HG02798 (cell line): ENCODE measurements around the gene CRHR2.

Experiments
- ATAC-seq: cut with Tn5 transposase; IDR thresholded peaks from one replicate; pipeline ENCODE4 v1.9.1; 2021; ENCODE audit warnings: mild to moderate bottlenecking; ENCODE audit not compliant: unreplicated experiment, poor library complexity

Gene CRHR2

DNA sequence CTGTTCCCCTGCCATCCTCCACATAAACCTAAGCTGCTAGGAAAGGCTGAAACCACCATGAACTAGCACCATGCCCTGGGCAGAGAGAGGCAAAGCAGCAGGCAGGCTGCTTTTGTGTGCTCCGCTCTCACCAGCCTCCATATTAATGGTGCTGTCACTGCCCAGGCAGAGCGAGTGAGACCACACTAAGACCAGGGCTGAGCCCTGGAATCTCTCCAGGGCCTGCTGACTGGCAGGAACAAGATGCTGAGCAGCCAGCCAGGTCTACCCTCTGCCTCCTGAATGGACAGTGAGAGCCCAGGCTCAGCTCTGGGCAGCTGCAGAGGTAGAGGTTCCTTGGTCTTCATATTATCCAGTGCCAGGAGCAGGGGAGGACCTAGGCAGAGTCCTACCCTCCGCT, 1.6 kb upstream of the CRHR2 start:
- ATAC-seq: no peak

DNA sequence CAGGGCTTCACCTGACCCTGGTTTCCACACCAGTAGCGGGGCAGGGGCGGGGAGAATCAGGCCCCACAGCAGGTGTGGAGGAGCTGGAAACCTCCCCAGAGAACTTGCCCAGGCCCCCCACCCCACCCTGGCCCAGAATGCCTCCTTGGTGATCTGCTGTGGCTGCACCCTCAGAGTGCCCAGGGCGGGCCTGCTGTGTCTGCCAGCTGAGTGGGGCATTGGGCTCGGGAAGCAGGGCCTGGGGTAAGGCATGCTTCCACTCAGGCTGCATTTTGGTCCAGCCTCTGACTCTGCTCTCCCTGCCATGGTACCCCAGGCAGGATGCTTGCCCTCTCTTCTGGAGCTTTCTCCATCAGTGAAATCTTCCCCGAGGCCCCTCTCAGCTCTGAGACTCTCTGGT, 1.1 kb upstream of the CRHR2 start:
- no peak for ATAC-seq

DNA sequence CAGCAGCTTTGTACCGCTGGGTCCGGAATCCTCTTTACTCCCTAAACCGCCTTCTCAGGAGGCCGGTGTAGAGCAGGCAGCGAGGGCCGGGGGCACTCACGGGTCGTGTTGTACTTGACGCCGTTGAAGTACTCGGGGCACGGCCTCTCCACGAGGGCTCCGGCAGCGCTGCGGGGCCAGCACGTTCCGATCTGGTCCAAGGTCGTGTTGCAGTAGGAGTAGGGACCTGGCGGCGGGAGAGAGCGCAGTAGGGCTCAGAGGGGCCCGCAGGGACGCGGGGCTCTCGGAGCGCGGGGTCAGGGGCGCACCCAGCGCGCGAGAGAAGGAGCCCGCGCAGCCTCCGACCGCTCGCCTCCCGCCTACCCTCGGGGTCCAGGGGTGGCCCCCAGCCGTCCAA, 443 bp downstream of the CRHR2 start:
- no peak for ATAC-seq

DNA sequence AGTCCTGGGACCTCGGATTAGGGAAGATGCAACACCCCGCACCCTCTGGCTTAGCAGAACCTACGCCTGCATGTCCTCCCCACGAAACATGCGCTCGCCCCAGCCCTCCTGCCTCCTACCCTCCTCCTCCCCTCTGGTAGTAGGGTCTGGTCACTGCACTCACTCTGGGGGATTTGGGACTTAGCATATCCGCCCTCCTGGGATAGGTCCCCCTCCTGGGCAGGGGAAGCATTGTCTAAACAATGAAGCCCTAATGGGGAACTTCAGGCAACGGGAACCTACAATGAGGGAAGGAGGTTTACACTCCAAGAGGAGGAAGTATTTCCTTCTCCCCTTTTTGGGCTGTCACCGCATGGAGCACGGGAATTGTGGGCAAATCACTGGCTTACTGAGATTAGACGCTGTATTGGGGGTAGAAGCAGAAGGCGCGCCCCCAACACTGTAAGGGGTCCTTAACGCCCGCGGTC, 892 bp downstream of the CRHR2 start:
- ATAC-seq: no peak

DNA sequence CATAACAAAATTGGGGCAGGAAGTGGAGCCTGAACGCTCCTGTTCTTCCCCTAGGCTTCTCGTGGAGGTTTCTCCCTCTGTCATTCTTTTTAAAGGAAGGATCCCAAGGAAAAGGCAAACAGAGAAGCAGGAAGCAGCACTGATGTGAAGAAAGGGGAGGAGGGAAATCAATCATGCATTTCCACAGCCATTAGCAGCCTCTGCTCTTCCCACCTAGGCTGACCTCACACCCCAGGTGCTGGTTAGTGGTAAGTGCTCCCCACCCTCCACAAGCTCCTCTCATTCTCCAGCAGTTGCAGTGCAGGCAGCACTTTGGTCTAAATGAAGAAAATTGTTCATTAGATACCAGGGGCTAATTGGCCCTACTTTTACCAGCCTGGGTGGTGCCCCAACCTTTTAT, 2.6 kb downstream of the CRHR2 start:
- no peak for ATAC-seq

DNA sequence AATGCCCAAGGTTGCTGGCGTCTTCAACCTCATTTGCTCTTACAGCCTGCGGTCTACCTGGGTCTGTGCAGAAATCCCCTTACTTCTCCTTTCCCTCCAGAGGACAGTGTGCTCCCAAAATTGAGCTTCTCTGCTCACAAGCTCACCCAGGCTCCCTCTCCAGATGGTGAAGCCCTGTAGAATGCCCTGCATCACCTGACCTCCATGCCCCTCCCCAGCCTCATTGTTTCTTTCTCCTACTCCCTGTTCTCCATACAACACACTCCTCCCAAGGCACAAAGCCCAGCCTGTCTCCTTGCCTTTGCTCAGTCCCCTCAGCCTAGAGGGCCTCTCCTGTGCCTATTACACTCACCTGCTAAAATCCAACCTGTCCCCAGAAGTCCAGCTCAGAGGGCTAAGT, 3.5 kb downstream of the CRHR2 start:
- no peak for ATAC-seq

DNA sequence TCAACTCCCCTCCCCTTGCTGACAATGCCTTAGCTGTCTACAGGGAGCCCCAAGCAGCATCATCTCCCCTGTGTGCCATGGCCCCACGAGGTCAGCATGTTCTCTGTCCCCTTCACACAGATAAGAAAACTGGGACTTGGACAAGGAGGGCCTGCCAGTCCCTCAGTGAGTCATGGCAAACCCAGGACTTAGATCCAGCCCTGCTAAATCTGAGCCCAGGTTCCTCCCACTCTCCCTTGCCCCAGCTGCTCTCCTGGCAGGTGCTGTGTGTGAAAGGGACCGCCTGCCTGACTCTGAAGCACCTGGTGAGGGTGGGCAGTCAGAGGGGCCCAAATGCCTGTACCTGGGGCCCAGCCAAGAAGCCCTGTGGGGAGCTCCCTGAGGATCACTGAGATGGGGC, 7.4 kb downstream of the CRHR2 start:
- no peak for ATAC-seq

- ATAC-seq: no peak
These were observed 7.8 kb downstream of the CRHR2 start for GRCh38 chr7:30674420-30674819.

DNA sequence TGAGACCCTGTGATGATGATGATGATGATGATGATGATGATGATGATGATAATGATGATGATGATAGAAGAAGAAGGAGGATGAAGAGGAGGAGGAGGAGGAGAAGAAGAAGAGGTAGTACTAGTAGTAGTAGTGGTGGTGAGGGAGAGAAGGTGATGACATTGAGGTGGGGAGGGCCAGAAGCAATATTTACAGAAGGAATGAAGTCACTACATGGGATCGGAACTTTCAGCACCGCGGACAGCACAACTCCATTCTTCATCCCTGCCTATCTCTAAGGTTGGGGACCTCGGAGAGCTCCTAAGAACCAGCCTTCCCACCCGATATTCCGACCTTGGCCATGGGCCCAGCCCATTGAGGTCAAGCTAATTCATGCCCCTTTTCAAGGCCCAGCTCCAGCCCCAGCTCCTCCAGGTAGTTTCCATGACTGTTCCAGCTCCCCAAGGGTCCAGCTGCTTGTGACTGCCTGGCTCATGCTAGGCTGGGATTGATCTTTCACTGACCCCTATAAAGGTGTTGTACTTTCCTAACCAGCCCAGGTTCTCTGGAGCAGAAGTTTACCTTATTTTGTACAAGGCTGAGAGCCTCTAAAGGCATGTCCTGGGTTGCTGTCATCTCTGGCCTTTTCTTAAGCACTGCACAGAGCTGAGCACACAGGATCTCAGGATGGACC, 10.3 kb downstream of the CRHR2 start:
- ATAC-seq: no peak

GRCh38 chr7:30668102-30668501, 14.2 kb downstream of the CRHR2 start:
- no peak for ATAC-seq

DNA sequence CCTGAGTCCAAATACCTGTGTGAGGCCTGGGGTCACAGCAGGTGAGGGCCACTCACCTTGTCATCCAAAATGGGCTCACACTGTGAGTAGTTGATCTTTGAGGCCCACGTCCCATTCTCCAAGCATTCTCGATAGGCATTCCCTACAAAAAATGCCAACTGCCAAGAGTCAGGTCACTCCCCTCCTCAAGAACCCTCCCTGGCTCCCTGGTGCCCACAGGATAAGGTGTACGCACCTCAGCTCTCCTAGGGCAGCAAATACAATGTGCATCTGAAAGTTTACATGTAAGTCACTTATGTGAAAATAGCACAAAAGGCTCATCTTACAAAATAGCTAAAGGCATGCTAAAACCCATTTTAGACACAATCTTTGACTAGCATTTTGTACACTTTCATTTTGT, 15.1 kb downstream of the CRHR2 start:
- ATAC-seq: no peak

GRCh38 chr7:30665449-30665848, 16.8 kb downstream of the CRHR2 start:
- no peak for ATAC-seq

DNA sequence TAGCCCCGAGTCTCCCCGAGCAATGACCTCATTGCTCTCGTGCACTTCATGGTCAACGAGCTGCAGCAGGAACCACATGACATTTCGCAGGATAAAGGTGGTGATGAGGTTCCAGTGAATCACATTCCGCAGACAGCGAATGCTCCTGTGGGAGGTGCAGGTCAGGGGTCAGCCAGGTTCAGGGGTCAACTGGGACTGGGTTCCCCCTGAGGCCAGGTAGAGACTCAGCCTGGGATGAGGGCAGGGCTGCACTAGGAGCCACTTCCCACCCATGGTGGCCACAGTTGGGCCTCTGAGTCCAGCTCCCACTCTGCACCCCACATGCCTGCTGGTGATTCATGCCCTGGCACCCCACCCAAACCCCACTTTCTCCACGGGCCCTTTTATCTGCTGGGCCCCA, 17.2 kb downstream of the CRHR2 start:
- ATAC-seq: no peak

GRCh38 chr7:30664184-30664885, 17.9 kb downstream of the CRHR2 start:
- ATAC-seq: no peak

- no peak for ATAC-seq
These were observed 18.8 kb downstream of the CRHR2 start for GRCh38 chr7:30663414-30663813.

DNA sequence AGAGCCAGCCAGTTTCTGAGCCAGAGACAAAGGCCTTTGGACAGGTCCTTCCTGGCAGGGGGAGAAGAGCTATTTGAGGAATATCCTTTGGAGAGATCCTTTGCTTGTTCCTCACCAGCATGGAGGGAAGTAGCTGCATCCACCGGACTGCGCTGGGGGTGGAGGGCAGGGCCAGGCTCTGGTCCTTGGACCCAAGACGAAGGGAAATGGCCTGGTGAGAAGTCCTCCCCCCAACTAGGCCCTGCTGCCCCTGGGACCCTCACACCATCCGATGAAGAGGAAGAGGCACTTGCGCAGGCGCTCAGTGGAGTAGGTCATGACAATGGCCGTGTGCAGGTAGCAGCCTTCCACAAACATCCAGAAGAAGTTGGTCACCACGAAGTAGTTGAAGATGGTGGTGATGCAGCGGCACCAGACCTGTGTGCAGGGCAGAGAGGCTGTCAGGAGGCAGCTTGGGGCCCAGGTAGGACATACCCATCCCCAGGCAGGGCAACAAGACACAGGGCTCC, 19.8 kb downstream of the CRHR2 start:
- no peak for ATAC-seq

DNA sequence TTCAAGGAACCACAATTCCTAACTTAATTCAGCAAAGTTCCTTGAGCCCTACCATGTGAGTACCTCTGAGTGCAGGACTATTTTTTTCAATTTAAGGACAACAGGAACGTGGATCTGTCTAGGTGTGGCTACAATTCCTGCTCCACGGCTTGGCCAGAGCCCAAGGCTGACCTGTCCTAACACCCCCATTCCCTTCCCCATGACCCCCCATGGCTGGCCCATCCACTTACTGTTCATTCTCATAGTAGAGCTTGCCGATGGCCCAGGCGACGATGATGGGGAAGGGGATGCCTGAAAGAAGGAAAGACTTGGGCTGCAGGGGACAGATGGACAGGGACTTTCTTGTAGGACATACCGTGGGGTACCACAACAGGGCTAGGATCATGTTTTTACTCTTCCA, 20.3 kb downstream of the CRHR2 start:
- ATAC-seq: no peak

DNA sequence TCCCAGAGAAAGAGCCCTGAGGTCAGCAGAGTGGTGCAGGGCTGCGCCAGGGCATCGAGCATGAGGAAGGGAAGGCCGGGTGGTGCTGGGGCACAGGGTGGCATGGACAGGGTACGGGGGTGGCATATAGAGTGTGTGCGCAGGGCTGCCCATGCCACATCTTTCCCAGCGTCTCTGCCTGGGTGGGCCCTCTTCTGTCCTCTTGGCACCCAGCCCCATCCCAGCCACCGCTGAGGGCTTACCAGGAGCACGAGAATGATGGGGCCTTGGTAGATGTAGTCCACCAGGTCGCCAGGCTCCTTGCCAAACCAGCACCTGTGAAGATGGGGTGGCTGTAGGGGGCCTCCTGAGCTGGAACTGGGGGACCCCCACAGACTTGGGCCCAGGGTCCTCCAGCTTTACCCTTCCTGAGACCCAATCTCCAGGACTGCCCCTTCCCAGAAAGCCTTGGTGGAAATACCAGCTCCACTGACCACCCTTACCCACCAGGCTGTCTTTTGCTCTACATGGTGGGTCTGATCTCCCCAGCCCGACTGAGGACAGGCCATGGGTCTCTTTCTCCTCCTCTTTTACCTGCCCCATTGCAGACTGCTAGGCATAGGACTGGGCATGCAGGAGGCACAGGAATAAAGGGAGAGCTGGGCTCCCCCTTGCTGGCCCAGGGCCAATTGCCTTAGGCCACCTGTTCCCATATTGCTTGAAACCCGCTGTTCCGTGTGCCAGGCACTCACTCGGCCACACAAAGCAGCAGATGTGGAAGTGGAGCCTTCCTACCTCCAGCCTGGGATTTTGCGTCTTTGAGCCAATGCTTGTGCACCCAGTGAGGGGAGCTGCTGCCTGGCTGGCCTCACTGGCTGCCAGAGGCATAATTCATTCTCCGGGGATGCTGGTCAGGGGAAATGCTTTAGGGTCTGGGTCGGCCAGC, 21.7 kb downstream of the CRHR2 start:
- no peak for ATAC-seq

DNA sequence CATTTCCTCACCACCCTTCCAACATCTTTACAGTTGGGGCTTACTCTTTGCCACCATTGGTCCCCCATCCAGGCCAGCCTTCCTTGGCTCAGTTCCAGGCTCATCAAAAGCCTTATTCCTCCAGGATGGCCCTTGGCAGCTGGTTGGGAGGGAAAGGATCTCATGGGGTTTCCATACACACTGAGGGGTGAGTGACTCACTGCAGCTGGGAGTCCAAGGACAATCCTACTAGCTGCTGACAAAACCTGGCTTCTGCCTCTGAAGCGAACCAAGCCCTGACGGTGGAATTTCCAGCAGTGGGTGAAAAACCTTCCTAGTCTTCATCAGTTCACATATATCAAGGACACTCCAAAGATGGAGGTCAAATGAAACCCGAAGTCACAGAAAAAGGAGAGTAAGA, 22.9 kb downstream of the CRHR2 start:
- no peak for ATAC-seq

GRCh38 chr7:30658479-30659074, 23.7 kb downstream of the CRHR2 start:
- ATAC-seq: no peak

DNA sequence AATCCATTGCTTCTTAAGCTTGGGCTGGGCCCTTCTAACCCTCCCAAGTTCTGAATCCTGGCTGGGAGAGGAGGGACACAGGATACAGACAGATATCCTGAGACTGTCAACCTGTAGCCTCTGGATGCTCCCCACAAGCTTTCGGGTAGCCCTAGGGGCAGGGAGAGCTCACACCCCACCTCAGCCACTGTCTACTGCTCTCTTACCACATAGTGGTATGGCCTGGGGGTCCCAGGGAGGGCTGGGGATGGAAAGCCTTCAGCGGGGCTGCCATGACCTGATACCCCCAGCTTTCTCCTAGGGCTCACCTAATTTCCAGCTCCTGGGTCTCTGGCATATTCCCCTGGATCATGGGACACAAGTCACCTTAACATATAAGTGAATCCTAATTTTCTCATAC, 25.1 kb downstream of the CRHR2 start:
- ATAC-seq: no peak
